Endometrium (tissue), 2 donors: ENCODE measurements around the gene MRPL17.

Source experiments
- FAIRE-seq: peaks from 2 replicates; lab custom pipeline; 2012; peaks lifted over from hg19 to GRCh38; lab: Jason Lieb, UNC
- donor health status: control.
- donor health status: control.

MRPL17 gene

GRCh38 chr11:6632116-6633073 lies 50.7 kb downstream of the MRPL17 start:
- FAIRE-seq: no peak

GRCh38 chr11:6631361-6631890 lies 51.7 kb downstream of the MRPL17 start:
- no peak for FAIRE-seq

GRCh38 chr11:6630632-6631291 lies 52.4 kb downstream of the MRPL17 start:
- FAIRE-seq: no peak
